ENCODE measurements around the gene IPO13.

Gene IPO13

DNA sequence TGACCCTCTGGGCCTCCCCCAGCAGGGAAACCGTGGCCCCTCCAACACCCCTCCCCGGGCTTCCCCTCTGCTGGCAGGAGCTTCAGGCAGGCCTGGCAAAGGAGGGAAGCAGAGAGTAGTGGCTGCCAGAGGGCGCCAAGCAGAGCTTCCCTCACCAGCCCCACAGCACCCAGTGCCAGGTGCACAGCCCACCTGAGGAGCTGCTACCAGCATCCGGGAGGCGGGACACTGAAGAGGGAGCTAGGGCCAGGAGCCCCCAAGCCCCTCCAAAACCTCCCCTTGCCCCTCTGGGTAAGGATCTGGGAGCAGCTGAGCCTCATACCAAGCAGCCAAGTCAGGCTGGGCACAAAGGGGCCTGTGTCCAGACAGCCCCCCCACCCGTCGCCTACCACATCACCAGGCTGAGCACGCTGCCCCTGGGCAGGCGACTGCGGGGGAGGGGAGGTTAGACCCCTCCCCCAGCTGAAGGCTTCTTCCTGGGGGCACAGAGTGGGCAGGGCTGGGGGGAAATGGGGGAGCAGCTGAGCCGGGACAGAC, 64.3 kb downstream of the IPO13 start:
- DNase-seq (ENCODE audit: low read depth in 2 of 2): no peak

DNA sequence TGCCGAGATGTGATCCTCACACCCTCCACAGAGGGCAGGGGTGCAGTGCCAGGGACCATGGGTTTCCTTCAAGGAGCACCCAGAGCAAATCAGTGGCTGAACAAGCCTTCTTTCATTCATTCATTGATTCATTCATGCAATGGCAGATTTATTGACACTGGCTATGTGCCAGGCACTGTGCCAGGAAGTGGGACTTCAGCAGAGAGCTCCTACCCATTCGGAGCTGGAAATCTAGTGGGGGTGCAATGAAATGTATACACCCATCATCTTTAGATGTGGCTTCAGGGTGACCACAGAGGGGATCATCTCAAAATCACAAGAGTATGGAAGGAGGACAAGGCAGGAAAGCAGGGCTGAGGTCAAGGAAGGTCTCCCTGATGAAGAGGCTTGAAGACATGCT, 65.7 kb downstream of the IPO13 start:
- DNase-seq (ENCODE audit: low read depth in 2 of 2): no peak

DNA sequence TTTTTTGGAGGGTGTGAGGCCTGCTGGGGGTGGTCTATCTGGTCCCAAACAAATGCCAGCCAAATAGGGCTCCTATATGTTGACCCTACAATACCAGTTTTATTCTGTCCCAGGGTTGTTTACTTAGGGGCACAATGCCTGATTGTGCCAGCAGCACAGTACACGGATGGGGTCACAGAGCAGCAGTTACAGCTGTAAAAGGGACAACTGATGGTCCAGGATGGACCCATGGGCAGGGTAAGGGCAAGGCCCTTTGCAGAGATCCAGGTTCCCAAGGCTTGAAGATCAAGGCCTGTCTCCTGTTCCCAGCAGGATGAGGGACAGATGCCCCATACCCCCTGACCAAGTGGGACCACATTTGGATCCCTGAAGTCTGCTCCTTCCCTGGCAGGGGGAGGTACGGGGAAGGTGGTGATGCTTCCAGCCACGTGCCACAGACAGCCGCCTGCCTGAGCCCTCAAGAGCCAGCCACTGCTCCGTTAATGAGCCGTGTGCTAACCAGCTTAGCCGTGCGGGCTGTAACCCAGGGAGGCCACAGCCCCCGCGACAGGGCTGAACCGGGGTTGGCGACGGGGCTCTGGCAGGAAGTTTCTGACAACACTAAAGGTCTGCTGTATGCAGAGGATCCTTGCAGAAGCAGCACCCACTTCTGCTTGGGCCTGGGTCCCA, 66.3 kb downstream of the IPO13 start:
- DNase-seq (ENCODE audit: low read depth in 2 of 2): no peak

DNA sequence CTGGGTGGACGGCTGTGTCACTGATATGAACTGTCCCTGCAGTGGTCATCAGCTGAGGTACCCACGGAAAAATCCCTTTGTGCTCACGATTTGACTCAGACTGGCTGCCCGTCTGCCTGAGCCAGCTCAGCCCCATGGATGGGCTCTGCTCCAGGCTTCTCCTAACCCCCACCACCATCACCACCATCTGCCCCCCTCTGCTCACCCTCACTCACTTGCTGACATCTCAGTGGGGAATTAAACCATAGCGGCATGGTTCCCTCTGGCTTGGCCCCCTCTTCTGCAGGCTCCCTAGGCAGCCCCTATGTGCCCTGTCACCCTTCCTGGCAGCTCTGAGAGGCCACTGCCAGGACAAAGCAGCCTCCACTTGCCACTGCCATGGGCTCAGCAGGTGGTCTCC, 67.2 kb downstream of the IPO13 start:
- no peak for DNase-seq (ENCODE audit: low read depth in 2 of 2)

DNA sequence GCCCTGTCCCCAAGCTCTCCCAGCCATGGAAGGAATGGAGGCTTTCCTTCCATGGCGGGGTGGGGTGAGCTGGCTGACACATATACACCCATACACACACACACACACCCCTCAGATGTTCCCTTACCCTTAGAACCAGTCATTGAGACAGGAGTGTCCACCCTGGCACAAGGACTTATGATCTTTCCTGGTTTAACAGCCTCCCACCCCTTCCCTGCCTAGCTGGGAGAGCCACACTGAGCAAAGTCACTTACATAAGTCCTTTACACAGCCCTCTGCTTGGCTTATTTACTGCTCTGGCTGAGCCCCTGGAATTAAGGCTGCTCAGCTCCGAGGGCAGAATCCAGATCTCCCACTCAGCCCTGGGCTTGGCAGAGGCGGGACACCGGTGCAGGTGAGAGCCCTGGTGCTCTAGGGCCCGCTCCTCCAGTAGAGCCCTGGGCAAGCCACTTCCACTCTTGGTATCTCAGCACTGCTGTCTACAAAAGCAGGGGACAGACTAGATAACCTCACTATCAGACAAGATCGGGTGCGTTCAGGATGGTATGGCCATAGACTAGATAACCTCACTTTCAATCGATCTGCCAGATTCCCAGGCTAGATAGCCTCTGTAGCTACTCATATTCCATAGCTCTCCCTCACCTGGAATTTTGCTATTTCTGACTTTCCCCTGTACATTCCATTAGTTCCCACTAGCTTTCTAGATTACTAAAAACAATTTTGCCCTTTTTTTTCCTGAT, 67.8 kb downstream of the IPO13 start:
- no peak for DNase-seq (ENCODE audit: low read depth in 2 of 2)

DNA sequence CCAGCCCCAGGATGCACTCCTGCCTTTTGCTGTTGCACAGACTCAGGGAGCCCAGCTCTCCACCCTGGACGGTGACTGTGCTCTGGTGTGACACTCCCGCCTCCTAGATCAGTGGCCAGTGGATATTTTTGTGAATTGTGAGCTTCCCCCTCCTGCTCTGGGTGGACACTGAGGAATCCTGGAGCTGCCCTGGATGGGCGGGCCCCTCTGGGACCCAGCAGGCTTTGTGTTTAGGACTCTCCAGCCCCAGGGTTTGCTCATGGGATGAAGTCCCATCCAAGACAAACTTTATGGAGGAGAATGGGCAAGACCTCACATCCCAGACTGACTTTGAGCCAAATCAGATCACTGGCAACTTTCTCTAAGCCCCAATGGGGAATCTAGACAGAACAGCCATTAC, 68.5 kb downstream of the IPO13 start:
- no peak for DNase-seq (ENCODE audit: low read depth in 2 of 2)

DNA sequence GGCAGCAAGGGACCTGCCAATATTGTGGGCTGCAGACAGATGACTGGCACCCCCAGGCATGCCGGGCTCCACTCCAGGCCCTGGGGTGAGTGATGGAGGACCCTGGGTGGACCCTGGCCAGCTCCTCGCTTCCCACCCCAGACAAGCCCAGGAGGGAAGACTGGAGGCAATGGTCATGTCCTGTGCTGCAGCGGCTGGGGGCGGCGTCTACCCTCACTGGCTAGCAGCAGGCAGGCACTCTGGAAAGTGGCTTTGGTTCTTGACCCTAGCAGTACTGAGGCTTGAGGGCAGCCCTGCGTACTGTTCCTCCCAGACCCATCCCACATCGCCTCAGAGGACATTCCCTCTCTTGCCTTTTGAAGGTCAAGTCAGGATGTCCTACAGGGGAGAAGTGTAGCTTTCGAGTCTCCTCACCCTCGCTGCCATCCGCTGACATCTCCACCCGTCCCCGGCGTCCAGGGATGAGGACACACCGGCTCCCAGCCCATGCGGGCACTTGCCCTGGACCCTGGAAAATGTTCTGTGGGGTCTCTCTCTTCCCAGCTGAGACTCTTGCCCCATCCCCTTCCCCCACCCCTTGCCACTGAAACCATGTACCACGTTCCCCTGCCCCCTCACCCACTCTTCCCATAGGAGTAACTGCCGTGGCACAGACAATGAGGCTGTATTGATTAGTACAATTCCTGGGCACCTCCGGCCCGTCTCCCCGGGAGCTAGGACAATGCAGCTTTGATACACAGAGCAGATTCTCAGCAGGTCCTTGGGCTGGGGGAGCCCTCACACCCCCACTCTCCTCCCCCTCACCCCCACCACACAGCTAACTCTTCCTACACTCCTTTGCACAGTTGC, 69.5 kb downstream of the IPO13 start:
- DNase-seq (ENCODE audit: low read depth in 2 of 2): no peak

DNA sequence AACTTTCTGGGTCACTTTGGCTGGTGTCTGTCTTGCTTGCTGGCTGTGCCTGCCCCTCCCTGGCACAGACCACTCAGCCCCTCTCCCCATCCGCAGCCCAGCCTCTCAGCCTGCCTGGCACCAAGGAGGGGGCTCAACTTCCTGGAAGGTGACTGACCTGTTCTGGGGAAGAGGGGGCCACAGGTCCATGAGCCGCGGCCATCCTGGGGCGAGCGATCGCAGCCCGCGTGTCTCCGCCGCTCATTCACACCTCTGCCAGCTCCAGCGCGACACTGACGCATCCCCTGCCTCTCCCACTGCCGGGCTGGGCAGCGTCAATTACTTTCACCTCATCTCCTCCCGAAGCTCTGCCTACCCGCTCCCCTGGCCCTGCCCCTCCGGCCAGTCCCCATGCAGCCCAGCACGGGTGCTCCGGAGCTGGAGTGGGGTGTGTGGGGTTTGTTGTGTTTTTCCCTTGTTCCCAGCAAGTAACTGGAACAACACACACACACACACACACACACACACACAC, 70.2 kb downstream of the IPO13 start:
- DNase-seq (ENCODE audit: low read depth in 2 of 2): no peak
